ENCODE data around the gene TCTN1. TPM values are rescaled to one million over a fixed set of nuclear protein-coding genes. Genes with fewer than 3 reads are reported as not detected.

TCTN1 gene
- total RNA-seq, 1 donor from 2014 or later: 84.0 TPM

DNA sequence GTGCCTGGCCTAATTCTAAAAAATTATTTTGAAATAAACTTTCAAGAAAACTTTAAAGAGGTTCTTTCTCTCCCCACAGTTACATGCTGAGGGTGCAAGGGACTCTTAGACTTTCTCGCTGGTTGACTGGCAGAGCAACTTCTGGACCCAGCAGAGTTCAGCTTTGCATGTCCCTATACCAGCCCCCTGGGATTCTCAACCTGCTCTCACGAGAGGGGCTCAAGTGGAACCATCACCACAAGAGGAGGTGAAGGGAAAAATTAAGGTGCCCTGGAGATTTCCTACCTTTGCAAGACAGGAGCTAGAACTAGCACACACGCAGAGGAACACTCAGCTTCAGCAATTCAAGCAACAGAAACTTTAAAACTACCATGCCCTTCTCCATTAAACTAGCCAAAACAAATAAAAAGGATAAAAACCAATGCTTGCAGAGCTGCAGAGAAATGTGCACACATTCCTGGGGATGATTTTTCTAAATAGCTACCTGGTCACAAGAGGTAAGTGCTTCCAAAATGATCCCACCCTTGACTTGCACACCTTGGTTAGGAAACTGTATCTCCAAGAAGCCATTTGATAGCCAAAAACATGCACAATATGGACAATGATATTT lies 72.5 kb downstream of the TCTN1 start:
- no peak overlapping the region for H3K4me3 Mint-ChIP-seq (ENCODE audit: low read depth)
- TF ChIP-seq, protein P1, sequence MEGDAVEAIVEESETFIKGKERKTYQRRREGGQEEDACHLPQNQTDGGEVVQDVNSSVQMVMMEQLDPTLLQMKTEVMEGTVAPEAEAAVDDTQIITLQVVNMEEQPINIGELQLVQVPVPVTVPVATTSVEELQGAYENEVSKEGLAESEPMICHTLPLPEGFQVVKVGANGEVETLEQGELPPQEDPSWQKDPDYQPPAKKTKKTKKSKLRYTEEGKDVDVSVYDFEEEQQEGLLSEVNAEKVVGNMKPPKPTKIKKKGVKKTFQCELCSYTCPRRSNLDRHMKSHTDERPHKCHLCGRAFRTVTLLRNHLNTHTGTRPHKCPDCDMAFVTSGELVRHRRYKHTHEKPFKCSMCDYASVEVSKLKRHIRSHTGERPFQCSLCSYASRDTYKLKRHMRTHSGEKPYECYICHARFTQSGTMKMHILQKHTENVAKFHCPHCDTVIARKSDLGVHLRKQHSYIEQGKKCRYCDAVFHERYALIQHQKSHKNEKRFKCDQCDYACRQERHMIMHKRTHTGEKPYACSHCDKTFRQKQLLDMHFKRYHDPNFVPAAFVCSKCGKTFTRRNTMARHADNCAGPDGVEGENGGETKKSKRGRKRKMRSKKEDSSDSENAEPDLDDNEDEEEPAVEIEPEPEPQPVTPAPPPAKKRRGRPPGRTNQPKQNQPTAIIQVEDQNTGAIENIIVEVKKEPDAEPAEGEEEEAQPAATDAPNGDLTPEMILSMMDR (IDR thresholded peaks at IDR 0.05; ENCODE audit: unreplicated experiment): no peak
- H3K27ac Mint-ChIP-seq: no peak overlapping the region
- H3K9me3 Mint-ChIP-seq (ENCODE audit: low read depth): no peaks in the 10 kb centered on the region
- peaks cover 7% of the 10 kb centered on the region for H3K4me1 Mint-ChIP-seq (ENCODE audit: low read depth)
- H3K27me3 Mint-ChIP-seq: peaks cover 23% of the 10 kb centered on the region
- no peaks in the 10 kb centered on the region for H3K36me3 Mint-ChIP-seq (ENCODE audit: insufficient read depth)
- no peak for DNase-seq (ENCODE audit: low spot score, unreplicated experiment)

DNA sequence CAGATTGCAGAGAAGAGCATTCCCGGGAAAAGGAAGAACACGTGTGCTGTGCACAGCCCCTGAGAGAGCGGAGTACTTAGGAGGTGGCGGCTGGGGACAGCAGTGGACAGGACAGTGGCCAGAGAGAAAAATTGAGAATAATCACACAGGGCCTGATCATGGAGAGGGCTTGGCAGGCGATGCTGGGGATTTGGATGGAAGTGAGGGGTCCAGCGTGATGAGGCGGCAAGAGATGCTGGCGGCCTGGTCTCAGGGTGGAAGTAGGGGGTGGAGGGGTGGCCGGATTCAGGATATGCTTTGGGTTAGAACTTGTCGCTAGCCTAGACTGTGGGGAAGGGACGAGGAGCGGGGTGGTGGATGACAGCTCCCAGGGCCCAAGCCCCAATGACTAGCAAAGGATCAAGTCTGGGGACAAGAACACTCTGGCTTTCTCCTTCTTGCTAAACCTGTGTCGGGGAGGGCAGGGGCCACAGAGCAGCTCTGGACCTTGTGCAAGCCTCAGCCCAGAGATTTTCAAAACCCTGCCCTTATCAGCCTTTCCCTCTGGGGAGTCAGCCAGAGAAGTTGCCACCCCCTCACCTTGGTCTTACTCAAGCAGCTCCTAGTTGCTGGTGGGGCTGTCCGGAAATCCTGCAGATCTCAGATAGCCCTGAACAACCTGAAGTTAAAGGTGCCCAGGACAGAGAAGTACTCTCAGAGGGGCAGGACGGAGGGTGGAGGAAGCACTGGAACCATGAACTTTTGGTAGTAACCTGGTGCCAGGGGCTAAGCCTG lies 73.7 kb downstream of the TCTN1 start:
- H3K27me3 Mint-ChIP-seq: peaks cover 28% of the 10 kb centered on the region
- no peak overlapping the region for H3K27ac Mint-ChIP-seq
- no peaks in the 10 kb centered on the region for H3K9me3 Mint-ChIP-seq (ENCODE audit: low read depth)
- H3K36me3 Mint-ChIP-seq (ENCODE audit: insufficient read depth): no peaks in the 10 kb centered on the region
- TF ChIP-seq, protein P1 (IDR thresholded peaks at IDR 0.05; ENCODE audit: unreplicated experiment): no peak
- peaks cover 7% of the 10 kb centered on the region for H3K4me1 Mint-ChIP-seq (ENCODE audit: low read depth)
- no peak for DNase-seq (ENCODE audit: low spot score, unreplicated experiment)
- H3K4me3 Mint-ChIP-seq (ENCODE audit: low read depth): peak overlapping the region; percentile 73

DNA sequence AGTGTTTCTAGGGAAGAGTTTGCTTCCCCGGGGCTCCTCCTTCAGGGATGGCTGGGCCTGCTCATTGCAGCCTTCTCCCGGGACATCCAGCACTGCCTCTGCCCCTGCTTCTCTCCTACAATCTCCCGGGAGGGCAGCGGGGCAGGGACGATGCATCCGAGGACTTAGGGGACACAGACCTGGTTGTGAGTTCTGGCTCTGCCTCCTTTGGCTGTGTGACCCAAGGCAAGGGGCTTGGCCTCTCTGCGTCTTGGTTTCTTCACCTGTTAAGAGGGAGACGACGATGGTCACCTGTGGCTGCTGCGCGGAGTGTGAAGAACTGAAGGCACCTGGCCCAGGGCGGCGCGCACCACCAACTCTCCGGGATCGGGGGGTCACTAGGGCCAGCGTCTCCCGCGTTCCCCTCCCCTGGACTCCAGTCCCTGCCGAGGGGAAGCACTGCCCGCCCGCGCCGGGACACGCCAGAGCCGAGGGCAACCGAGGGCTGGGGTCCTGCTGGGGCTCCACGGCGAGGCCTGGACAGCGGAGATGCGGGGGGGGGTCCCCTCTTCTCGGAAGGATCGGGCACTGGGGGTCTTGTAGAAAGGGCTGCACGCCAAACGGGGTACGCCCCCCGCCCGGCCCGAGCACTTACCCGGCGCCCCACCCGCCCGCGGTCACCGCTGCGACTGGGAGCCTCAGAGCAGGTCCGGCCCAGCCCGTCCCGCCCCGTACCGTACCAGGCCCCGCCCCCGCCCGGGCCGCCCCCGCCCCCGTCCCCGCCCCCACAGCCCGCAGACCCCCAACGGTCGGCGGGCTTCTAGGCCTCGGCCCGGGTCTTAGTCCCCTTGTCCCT lies 74.7 kb downstream of the TCTN1 start, which contains the start of gene HVCN1:
TSS of gene HVCN1 (minus strand) at position 670 of the 835 bp plus-strand sequence. CDS start 5,870 bp downstream, outside the sequence.
- H3K4me3 Mint-ChIP-seq (ENCODE audit: low read depth): peak within 1 kb of the TSS; percentile 85

DNA sequence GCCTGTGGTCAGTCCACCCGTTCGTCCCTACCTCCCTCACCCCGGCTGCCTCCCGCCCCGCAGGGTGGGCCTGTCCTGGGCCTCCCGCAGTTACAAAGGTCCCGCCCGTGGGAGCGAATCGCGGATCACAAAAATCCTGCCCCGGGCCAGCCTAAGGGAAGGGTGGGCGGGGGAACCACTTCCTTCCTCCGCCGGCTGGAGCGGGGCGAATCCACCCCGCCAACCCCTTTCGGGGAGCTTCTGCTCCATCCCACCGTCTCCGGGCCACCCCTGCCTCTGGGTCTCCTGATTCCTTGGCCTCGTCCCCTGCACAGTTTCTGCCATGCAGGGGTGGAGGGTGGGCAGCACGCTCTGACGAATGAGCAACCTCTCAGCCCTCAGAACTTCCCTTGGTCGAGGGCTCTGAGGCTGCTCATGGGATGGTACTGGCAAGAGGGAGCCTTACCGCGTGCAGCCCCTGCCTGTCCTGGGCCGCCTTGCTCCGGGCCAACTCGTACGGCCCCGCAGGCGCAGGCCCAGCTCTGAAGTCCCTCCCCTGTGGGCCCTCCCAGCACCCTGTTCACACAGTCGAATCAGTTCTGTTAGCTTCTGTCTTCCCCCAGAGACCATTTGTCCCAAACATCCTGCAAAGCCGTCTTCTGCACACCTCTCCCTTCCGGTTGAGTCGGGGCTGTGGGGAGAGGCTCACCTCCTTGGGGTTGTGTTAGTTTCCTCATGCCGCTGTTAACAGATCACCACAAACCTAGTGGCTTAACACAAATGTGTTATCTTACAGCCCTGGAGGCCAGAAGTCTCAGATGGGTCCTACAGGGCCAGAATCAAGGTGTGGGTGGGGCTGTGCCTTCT lies 75.6 kb downstream of the TCTN1 start:
- Mint-ChIP-seq H3K27me3 (peaks cover 28% of the 10 kb centered on the region), H3K9me3 (ENCODE audit: low read depth) (no peaks in the 10 kb centered on the region), H3K36me3 (ENCODE audit: insufficient read depth) (no peaks in the 10 kb centered on the region), H3K27ac (peak overlapping the region; percentile 95), H3K4me3 (ENCODE audit: low read depth) (peak overlapping the region; percentile 85), H3K4me1 (ENCODE audit: low read depth) (peaks cover 7% of the 10 kb centered on the region)
- DNase-seq (ENCODE audit: low spot score, unreplicated experiment): peak; percentile 50
- TF ChIP-seq, protein P1 (IDR thresholded peaks at IDR 0.05; ENCODE audit: unreplicated experiment): no peak

More for the DNA sequence above, 74.7 kb downstream of the TCTN1 start, which contains the start of gene HVCN1:
- Mint-ChIP-seq H3K27me3 (peaks cover 28% of the 10 kb centered on the region), H3K36me3 (ENCODE audit: insufficient read depth) (no peaks in the 10 kb centered on the region), H3K4me1 (ENCODE audit: low read depth) (peaks cover 7% of the 10 kb centered on the region), H3K9me3 (ENCODE audit: low read depth) (no peaks in the 10 kb centered on the region), H3K27ac (peak within 1 kb of the TSS; percentile 95)
- DNase-seq (ENCODE audit: low spot score, unreplicated experiment): no peak
- TF ChIP-seq, protein P1 (IDR thresholded peaks at IDR 0.05; ENCODE audit: unreplicated experiment): no peak
